HCT116 (cell line): ENCODE results near the gene FOXA2. TPM values are rescaled to one million over a fixed set of nuclear protein-coding genes. Genes with fewer than 3 reads are reported as not detected.
"Not testable (repeated sequence)": the region's sequence is repeated elsewhere in the genome, so short reads cannot be mapped to it uniquely, and the experiment has no call there.

ENCODE experiments used
- ATAC-seq: fragments of 200-7000 bp; cut with Tn5 transposase; 2 replicates; pipeline ENCODE4 v1.9.1; 2020; ENCODE audit warnings: mild to moderate bottlenecking, moderate library complexity
- BruUV-seq: library from RNA; stranded (reverse); fragments of 400-500 nt; replicated peaks from 2 replicates; lab custom pipeline; 2021; lab: Mats Ljungman, UMichigan
- CTCF ChIA-PET: fragments of 300-600 bp; sonication (Branson Sonifier 250); formaldehyde crosslinking; loops from one replicate; lab custom pipeline; 2021; ENCODE audit warnings: antibody characterized with exemption; lab: Charles Lee
- POLR2A ChIA-PET: fragments of 300-600, 350-600 bp; sonication (Branson Sonifier 250); formaldehyde crosslinking; loops from one replicate; lab custom pipeline; 2021; ENCODE audit warnings: antibody characterized with exemption; lab: Charles Lee
- RAD21 ChIA-PET, 2 experiments: fragments of 300-600 bp; sonication (Branson Sonifier 250); formaldehyde crosslinking; loops; one replicate each; lab custom pipeline; 2023; ENCODE audit warnings: low total read pairs in 2 of 2; ENCODE audit not compliant: uncharacterized antibody in 2 of 2, unreplicated experiment in 2 of 2, low non-redundant PET in 1 of 2; lab: Charles Lee
- DNase-seq: peaks from one replicate; pipeline ENCODE4 v3.0.0-alpha.2; 2010; ENCODE audit warnings: low read depth, low spot score
- H2AFZ ChIP-seq: fragments of 200-600 bp; shearing (Covaris generic), sonication (generic); 2 replicates; pipeline ENCODE4 v1.6.1; 2017; ENCODE audit warnings: low read depth, mixed run types, mixed read lengths, antibody characterized with exemption, low read length; ENCODE audit not compliant: poor library complexity, severe bottlenecking
- H3K27ac ChIP-seq: 2 replicates; pipeline ENCODE4 v1.5.1; 2012; ENCODE audit warnings: low read depth, low read length
- H3K27me3 ChIP-seq: fragments of 200-600 bp; sonication (generic); 2 replicates; pipeline ENCODE4 v1.6.1; 2016; ENCODE audit warnings: mixed run types, low read length, mixed read lengths; ENCODE audit not compliant: insufficient read depth
- H3K36me3 ChIP-seq, 2 experiments: fragments of 200-500 bp in 1 of 2; fragments of 200-600 bp in 1 of 2; sonication (Bioruptor generic) in 1 of 2; sonication (generic) in 1 of 2; 2 replicates each; pipeline versions ENCODE4 v1.5.1 to v1.6.1; 2014 to 2016; ENCODE audit warnings: low read length in 2 of 2, inconsistent platforms in 1 of 2, mixed read lengths in 1 of 2, mixed run types in 1 of 2; ENCODE audit not compliant: insufficient read depth in 2 of 2, control insufficient read depth in 1 of 2
- H3K4me1 ChIP-seq, 2 experiments: fragments of 200-600 bp in 1 of 2; sonication (generic) in 1 of 2; 2 replicates each; pipeline versions ENCODE4 v1.5.1 to v1.6.1; 2012 to 2017; ENCODE audit warnings: low read length in 2 of 2, inconsistent platforms in 1 of 2, mild to moderate bottlenecking in 1 of 2, mixed read lengths in 1 of 2, mixed run types in 1 of 2, moderate library complexity in 1 of 2; ENCODE audit not compliant: insufficient read depth in 2 of 2, control insufficient read depth in 1 of 2
- H3K4me2 ChIP-seq: fragments of 200-600 bp; sonication (generic); 2 replicates; pipeline ENCODE4 v1.6.1; 2017; ENCODE audit warnings: mixed run types, low read length, mixed read lengths
- H3K4me3 ChIP-seq, 2 experiments: fragments of 200-600 bp in 1 of 2; sonication (generic) in 1 of 2; replicated peaks in 1 of 2; 2 replicates each; pipeline ENCODE4 v1.5.1; 2011 to 2016; ENCODE audit warnings: low read length in 2 of 2, control low read depth in 1 of 2, low read depth in 1 of 2, mild to moderate bottlenecking in 1 of 2, mixed read lengths in 1 of 2, mixed run types in 1 of 2
- H3K79me2 ChIP-seq: fragments of 200-600 bp; sonication (generic); 2 replicates; pipeline ENCODE4 v1.6.1; 2017; ENCODE audit warnings: mild to moderate bottlenecking, mixed run types, low read length, moderate library complexity, mixed read lengths; ENCODE audit not compliant: insufficient read depth
- H3K9ac ChIP-seq: fragments of 200-600 bp; sonication (generic); 2 replicates; pipeline ENCODE4 v1.6.1; 2016; ENCODE audit warnings: low read length, mixed read lengths
- H3K9me2 ChIP-seq: fragments of 200-600 bp; sonication (generic), shearing (Covaris generic); 2 replicates; pipeline ENCODE4 v1.6.1; 2017; ENCODE audit warnings: mixed run types, mild to moderate bottlenecking, moderate library complexity; ENCODE audit not compliant: insufficient read depth
- H3K9me3 ChIP-seq, 2 experiments: fragments of 200-500 bp in 1 of 2; fragments of 200-600 bp in 1 of 2; sonication (Bioruptor generic) in 1 of 2; sonication (generic) in 1 of 2; 2 replicates each; pipeline ENCODE4 v1.6.1; 2014 to 2017; ENCODE audit warnings: low read length in 2 of 2, mixed read lengths in 2 of 2, inconsistent platforms in 1 of 2, low read depth in 1 of 2, mild to moderate bottlenecking in 1 of 2, mixed run types in 1 of 2, moderate library complexity in 1 of 2; ENCODE audit not compliant: control insufficient read depth in 1 of 2, insufficient read depth in 1 of 2
- H4K20me1 ChIP-seq: fragments of 200-600 bp; sonication (generic), shearing (Covaris generic); 2 replicates; pipeline ENCODE4 v1.6.1; 2017; ENCODE audit warnings: mixed run types, mild to moderate bottlenecking, moderate library complexity; ENCODE audit not compliant: insufficient read depth
- CBX3 ChIP-seq: IDR thresholded peaks from 2 replicates; pipeline ENCODE4 v1.6.1; 2012; ENCODE audit warnings: low read depth
- CTCF ChIP-seq, 3 experiments: fragments of 200-600 bp in 1 of 3; sonication (generic) in 1 of 3; IDR thresholded peaks in 2 of 3; conservative IDR thresholded peaks in 1 of 3; 2 replicates each; pipeline ENCODE4 v1.5.1; 2012 to 2017; ENCODE audit warnings: low read depth in 2 of 3, low read length in 2 of 3, antibody characterized with exemption in 1 of 3, borderline replicate concordance in 1 of 3, control low read depth in 1 of 3, mild to moderate bottlenecking in 1 of 3, mixed read lengths in 1 of 3, mixed run types in 1 of 3, moderate library complexity in 1 of 3; ENCODE audit not compliant: insufficient read depth in 1 of 3
- ELF1 ChIP-seq: IDR thresholded peaks from 2 replicates; pipeline ENCODE4 v1.6.1; 2012; ENCODE audit warnings: low read depth, borderline replicate concordance
- EZH2phosphoT487 ChIP-seq: fragments of 200-600 bp; IDR thresholded peaks from 2 replicates; pipeline ENCODE4 v1.6.1; 2018; ENCODE audit warnings: antibody characterized with exemption, borderline replicate concordance
- FOSL1 ChIP-seq: IDR thresholded peaks from 2 replicates; pipeline ENCODE4 v1.6.1; 2012; ENCODE audit warnings: low read depth
- JUND ChIP-seq: IDR thresholded peaks from 2 replicates; pipeline ENCODE4 v1.6.1; 2012
- MAX ChIP-seq: IDR thresholded peaks from 2 replicates; pipeline ENCODE4 v1.6.1; 2012
- POLR2A ChIP-seq: IDR thresholded peaks from 2 replicates; pipeline ENCODE4 v1.7.0; 2011; ENCODE audit warnings: borderline replicate concordance; ENCODE audit not compliant: insufficient read depth, insufficient read length; ENCODE audit errors: extremely low read depth
- POLR2AphosphoS5 ChIP-seq: IDR thresholded peaks from 2 replicates; pipeline ENCODE4 v1.6.1; 2011; ENCODE audit warnings: mild to moderate bottlenecking, low read depth, low read length, moderate library complexity
- SP1 ChIP-seq: IDR thresholded peaks from 2 replicates; pipeline ENCODE4 v1.6.1; 2012; ENCODE audit warnings: low read depth
- TCF7L2 ChIP-seq: IDR thresholded peaks from 2 replicates; pipeline ENCODE4 v1.7.0; 2011; ENCODE audit warnings: borderline replicate concordance, inconsistent platforms; ENCODE audit not compliant: insufficient read depth, insufficient read length; ENCODE audit errors: extremely low read depth
- YY1 ChIP-seq: IDR thresholded peaks from 2 replicates; pipeline ENCODE4 v1.6.1; 2011; ENCODE audit warnings: low read length, low read depth, moderate library complexity, mild to moderate bottlenecking; ENCODE audit not compliant: insufficient replicate concordance; ENCODE audit errors: extremely low read depth
- ZBTB33 ChIP-seq: IDR thresholded peaks from 2 replicates; pipeline ENCODE4 v1.6.1; 2011; ENCODE audit warnings: mild to moderate bottlenecking, low read length, moderate library complexity; ENCODE audit not compliant: insufficient replicate concordance; ENCODE audit errors: extremely low read depth
- ZFX ChIP-seq: fragments of 450-650 bp; IDR thresholded peaks from 2 replicates; pipeline ENCODE4 v1.6.1; 2017
- ZNF274 ChIP-seq: fragments of 200-500 bp; sonication (Bioruptor generic); IDR thresholded peaks from 2 replicates; pipeline ENCODE4 v1.6.1; 2014; ENCODE audit warnings: mild to moderate bottlenecking, low read depth, low read length, inconsistent platforms
- intact Hi-C: fragments of 100-400 bp; cut with micrococcal nuclease; formaldehyde crosslinking; loops from 2 replicates; pipeline ENCODE4 v1.10.0; 2022
- total RNA-seq: library from RNA; stranded (reverse); gene quantifications from one replicate; pipeline ENCODE4 v1.2.1, GENCODE V29; 2021; ENCODE audit not compliant: unreplicated experiment

The FOXA2 gene
- total RNA-seq, 1 experiment from 2014 or later: 0.10 TPM

DNA sequence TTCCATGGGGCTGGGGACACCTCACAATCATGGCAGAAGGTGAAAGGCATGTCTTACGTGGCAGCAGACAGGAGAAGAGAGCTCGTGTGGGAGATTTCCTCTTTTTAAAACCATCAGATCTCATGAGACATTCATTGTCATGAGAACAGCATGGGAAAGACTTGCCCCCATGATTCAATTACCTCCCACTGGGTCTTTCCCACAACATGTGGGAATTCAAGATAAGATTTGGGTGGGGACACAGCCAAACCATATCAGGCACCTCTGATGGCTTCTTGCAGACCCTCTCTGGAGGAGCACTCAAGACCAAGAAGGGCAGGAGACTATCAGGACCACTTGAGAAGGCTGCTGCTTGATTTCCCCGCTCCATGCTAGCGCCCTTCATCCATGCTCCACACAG, 33.9 kb downstream of the FOXA2 start:
- H2AFZ ChIP-seq, H3K36me3 ChIP-seq, POLR2A ChIA-PET, H3K79me2 ChIP-seq, BruUV-seq, H3K4me1 ChIP-seq, RAD21 ChIA-PET, H4K20me1 ChIP-seq, H3K27ac ChIP-seq, H3K27me3 ChIP-seq, CTCF ChIA-PET, H3K9ac ChIP-seq, H3K9me3 ChIP-seq, ATAC-seq, intact Hi-C loops, H3K4me3 ChIP-seq, DNase-seq, H3K9me2 ChIP-seq, H3K4me2 ChIP-seq: not testable (repeated sequence)

DNA sequence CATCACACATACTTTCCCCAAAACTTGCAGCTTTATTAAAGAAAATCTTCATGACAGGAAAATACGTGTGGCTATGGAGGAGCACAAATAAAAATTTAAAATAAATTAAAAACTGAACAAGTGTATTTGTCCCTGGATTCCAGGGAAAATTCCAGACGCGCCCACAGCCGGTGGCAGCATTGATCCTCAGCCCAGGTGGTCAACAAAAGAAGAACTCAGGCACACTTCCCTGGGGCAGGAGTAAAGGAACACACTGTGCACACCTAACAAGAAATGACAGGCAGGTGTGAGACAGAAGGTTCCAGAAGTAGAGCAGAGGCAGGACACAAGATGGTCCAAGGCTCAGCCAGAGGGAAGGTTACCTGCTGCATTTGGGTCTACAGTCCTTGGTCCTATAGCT, 36.3 kb downstream of the FOXA2 start:
- Histone ChIP-seq H3K9me3 (no peaks in the 10 kb centered on the region), H3K4me2 (no peak overlapping the region), H3K27ac (no peak overlapping the region), H4K20me1 (no peaks in the 10 kb centered on the region), H3K9ac (no peak overlapping the region), H3K79me2 (no peaks in the 10 kb centered on the region), H2AFZ (no peak overlapping the region), H3K36me3 (no peaks in the 10 kb centered on the region), H3K9me2 (no peaks in the 10 kb centered on the region), H3K4me1 (no peaks in the 10 kb centered on the region), H3K4me3 (no peak overlapping the region), H3K27me3 (peaks cover 8% of the 10 kb centered on the region; the same call in 1 of the 2 replicates)
- BruUV-seq: no TSS peak
- ChIA-PET RAD21 (no interaction called here), CTCF (no interaction called here), POLR2A (no interaction called here)
- TF ChIP-seq CTCF (IDR thresholded peaks at IDR 0.05 in 2 of 3, conservative IDR thresholded peaks at IDR 0.05 in 1 of 3; ENCODE audit: borderline replicate concordance in 1 of 3, insufficient read depth in 1 of 3, low read depth in 2 of 3, low read length in 2 of 3): no peak
- TF ChIP-seq EZH2phosphoT487: no peak
- no peak for TF ChIP-seq TCF7L2
- TF ChIP-seq SP1: no peak
- TF ChIP-seq MAX: no peak
- TF ChIP-seq FOSL1: no peak
- TF ChIP-seq POLR2A: no peak
- no peak for TF ChIP-seq CBX3
- no peak for TF ChIP-seq POLR2AphosphoS5
- TF ChIP-seq ZFX: no peak
- TF ChIP-seq ZNF274: no peak
- no peak for TF ChIP-seq YY1
- no peak for TF ChIP-seq ELF1
- no peak for TF ChIP-seq ZBTB33
- TF ChIP-seq JUND: no peak
- intact Hi-C loops: no loop called here
- DNase-seq (no peak), ATAC-seq (no peak)
